KMS-11 (cell line): ENCODE measurements around the gene SRSF2.
"Not testable (repeated sequence)": the region's sequence is repeated elsewhere in the genome, so short reads cannot be mapped to it uniquely, and the experiment has no call there.

Source experiments
- H2AFZ ChIP-seq: fragments of 200-600 bp; sonication (generic); 2 replicates; pipeline ENCODE4 v1.6.1; 2016; ENCODE audit warnings: antibody characterized with exemption, mixed run types, low read depth
- H3K27ac ChIP-seq: fragments of 200-600 bp; sonication (generic); 2 replicates; pipeline ENCODE4 v1.6.1; 2016; ENCODE audit warnings: mild to moderate bottlenecking, mixed run types
- H3K27me3 ChIP-seq: fragments of 200-600 bp; sonication (generic); 2 replicates; pipeline ENCODE4 v1.6.1; 2017; ENCODE audit warnings: mild to moderate bottlenecking, low read depth, mixed run types, moderate library complexity; ENCODE audit not compliant: insufficient read depth
- H3K36me3 ChIP-seq: fragments of 200-600 bp; sonication (generic); 2 replicates; pipeline ENCODE4 v1.6.1; 2017; ENCODE audit warnings: mild to moderate bottlenecking, mixed run types; ENCODE audit not compliant: insufficient read depth
- H3K4me1 ChIP-seq: fragments of 200-600 bp; sonication (generic); 2 replicates; pipeline ENCODE4 v1.6.1; 2016; ENCODE audit warnings: mild to moderate bottlenecking, low read depth, mixed run types; ENCODE audit not compliant: poor library complexity, severe bottlenecking
- H3K4me2 ChIP-seq: fragments of 200-600 bp; sonication (generic); 2 replicates; pipeline ENCODE4 v1.7.0; 2016; ENCODE audit warnings: mild to moderate bottlenecking, mixed run types
- H3K4me3 ChIP-seq: fragments of 200-600 bp; sonication (generic); IDR thresholded peaks from 2 replicates; pipeline ENCODE4 v1.6.1; 2017; ENCODE audit warnings: low read depth, low read length, mixed read lengths; ENCODE audit not compliant: insufficient read depth
- H3K79me2 ChIP-seq: fragments of 200-600 bp; sonication (generic); 2 replicates; pipeline ENCODE4 v1.6.1; 2016; ENCODE audit warnings: low read depth, mixed run types; ENCODE audit not compliant: insufficient read depth
- H3K9ac ChIP-seq: fragments of 200-600 bp; sonication (generic); 2 replicates; pipeline ENCODE4 v1.6.1; 2016; ENCODE audit warnings: mild to moderate bottlenecking, mixed run types
- H4K20me1 ChIP-seq: fragments of 200-600 bp; sonication (generic); 2 replicates; pipeline ENCODE4 v1.6.1; 2016; ENCODE audit warnings: mild to moderate bottlenecking, mixed run types; ENCODE audit not compliant: insufficient read depth
- TF ChIP-seq, protein P1 (sequence below): fragments of 200-600 bp; sonication (generic); conservative IDR thresholded peaks from 2 replicates; pipeline ENCODE4 v1.6.1; 2017; ENCODE audit warnings: low read depth, mild to moderate bottlenecking, antibody characterized with exemption, low read length, moderate library complexity, mixed read lengths

The SRSF2 gene

GRCh38 chr17:76710863-76711611 is 26.1 kb downstream of the SRSF2 start, which contains the start of gene MXRA7:
MXRA7 (minus strand) TSS chr17:76710965; CDS start chr17:76710946, 19 bp downstream.
- Histone ChIP-seq H3K9ac (no peak within 1 kb of the TSS), H3K27ac (no peak within 1 kb of the TSS), H3K79me2 (no peaks in the 10 kb centered on the region), H3K36me3 (no peaks in the 10 kb centered on the region), H3K4me3 (no peak within 1 kb of the TSS), H3K27me3 (peaks cover 4% of the 10 kb centered on the region; the same call in 1 of the 2 replicates), H4K20me1 (no peaks in the 10 kb centered on the region), H2AFZ (no peak within 1 kb of the TSS), H3K4me2 (no peak within 1 kb of the TSS), H3K4me1 (peaks cover 20% of the 10 kb centered on the region)
- TF ChIP-seq, protein P1, sequence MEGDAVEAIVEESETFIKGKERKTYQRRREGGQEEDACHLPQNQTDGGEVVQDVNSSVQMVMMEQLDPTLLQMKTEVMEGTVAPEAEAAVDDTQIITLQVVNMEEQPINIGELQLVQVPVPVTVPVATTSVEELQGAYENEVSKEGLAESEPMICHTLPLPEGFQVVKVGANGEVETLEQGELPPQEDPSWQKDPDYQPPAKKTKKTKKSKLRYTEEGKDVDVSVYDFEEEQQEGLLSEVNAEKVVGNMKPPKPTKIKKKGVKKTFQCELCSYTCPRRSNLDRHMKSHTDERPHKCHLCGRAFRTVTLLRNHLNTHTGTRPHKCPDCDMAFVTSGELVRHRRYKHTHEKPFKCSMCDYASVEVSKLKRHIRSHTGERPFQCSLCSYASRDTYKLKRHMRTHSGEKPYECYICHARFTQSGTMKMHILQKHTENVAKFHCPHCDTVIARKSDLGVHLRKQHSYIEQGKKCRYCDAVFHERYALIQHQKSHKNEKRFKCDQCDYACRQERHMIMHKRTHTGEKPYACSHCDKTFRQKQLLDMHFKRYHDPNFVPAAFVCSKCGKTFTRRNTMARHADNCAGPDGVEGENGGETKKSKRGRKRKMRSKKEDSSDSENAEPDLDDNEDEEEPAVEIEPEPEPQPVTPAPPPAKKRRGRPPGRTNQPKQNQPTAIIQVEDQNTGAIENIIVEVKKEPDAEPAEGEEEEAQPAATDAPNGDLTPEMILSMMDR: no peak

GRCh38 chr17:76709951-76710862 is 26.9 kb downstream of the SRSF2 start:
- not testable (repeated sequence) for H3K27me3 ChIP-seq, H3K79me2 ChIP-seq, H3K4me2 ChIP-seq, H3K36me3 ChIP-seq, H3K9ac ChIP-seq, H2AFZ ChIP-seq, H3K27ac ChIP-seq, H4K20me1 ChIP-seq, H3K4me3 ChIP-seq
- peaks cover 12% of the 10 kb centered on the region for H3K4me1 ChIP-seq

GRCh38 chr17:76709077-76709950 is 27.8 kb downstream of the SRSF2 start:
- TF ChIP-seq, protein P1: no peak
- Histone ChIP-seq H2AFZ (no peak overlapping the region), H3K4me2 (no peak overlapping the region), H3K79me2 (no peaks in the 10 kb centered on the region), H3K27ac (no peak overlapping the region), H3K36me3 (no peaks in the 10 kb centered on the region), H3K4me1 (peaks cover 3% of the 10 kb centered on the region), H3K4me3 (no peak overlapping the region), H3K27me3 (peaks cover 4% of the 10 kb centered on the region; the same call in 1 of the 2 replicates), H4K20me1 (no peaks in the 10 kb centered on the region), H3K9ac (no peak overlapping the region)

GRCh38 chr17:76707985-76708807 is 28.9 kb downstream of the SRSF2 start:
- Histone ChIP-seq H3K27me3 (peaks cover 4% of the 10 kb centered on the region; the same call in 1 of the 2 replicates), H3K9ac (no peak overlapping the region), H4K20me1 (no peaks in the 10 kb centered on the region), H3K4me3 (no peak overlapping the region), H3K79me2 (no peaks in the 10 kb centered on the region), H3K4me2 (no peak overlapping the region), H3K4me1 (no peaks in the 10 kb centered on the region), H3K27ac (no peak overlapping the region), H3K36me3 (no peaks in the 10 kb centered on the region), H2AFZ (no peak overlapping the region)
- TF ChIP-seq, protein P1: no peak
